GM18858 (cell line): Measurements from ENCODE around the gene FRYL.
A peak's percentile ranks its signal among the peaks of the same experiment; 100 is the strongest.
"Not testable (repeated sequence)": the region's sequence is repeated elsewhere in the genome, so short reads cannot be mapped to it uniquely, and the experiment has no call there.

Experiments
- ATAC-seq: cut with Tn5 transposase; IDR thresholded peaks from one replicate; pipeline ENCODE4 v1.9.1; 2021; ENCODE audit not compliant: unreplicated experiment

FRYL gene

GRCh38 chr4:48779998-48780864 is at the start of gene FRYL:
Gene FRYL (minus strand): TSS chr4:48780279. CDS start chr4:48634410, 145,869 bp downstream.
- peak; percentile 74 for ATAC-seq

- ATAC-seq = no peak
Observed at GRCh38 chr4:48827622-48828021, 47.5 kb upstream of the FRYL start.

GRCh38 chr4:48821431-48821830 is 41.4 kb upstream of the FRYL start:
- ATAC-seq = not testable (repeated sequence)

GRCh38 chr4:48816971-48817370 is 36.9 kb upstream of the FRYL start:
- no peak for ATAC-seq

GRCh38 chr4:48816297-48816696 is 36.2 kb upstream of the FRYL start:
- not testable (repeated sequence) for ATAC-seq

GRCh38 chr4:48815483-48815882 is 35.4 kb upstream of the FRYL start:
- peak; percentile 38 for ATAC-seq

- ATAC-seq = peak; percentile 77
Observed at GRCh38 chr4:48813964-48814363, 33.9 kb upstream of the FRYL start.

GRCh38 chr4:48812866-48813265 is 32.8 kb upstream of the FRYL start:
- no peak for ATAC-seq

GRCh38 chr4:48804584-48805301 is 24.7 kb upstream of the FRYL start:
- ATAC-seq = no peak

- ATAC-seq = no peak
Observed at GRCh38 chr4:48801016-48801715, 21.1 kb upstream of the FRYL start.

- ATAC-seq = not testable (repeated sequence)
Observed at GRCh38 chr4:48800155-48800554, 20.1 kb upstream of the FRYL start.

- no peak for ATAC-seq
Observed at GRCh38 chr4:48799157-48799556, 19.1 kb upstream of the FRYL start.

GRCh38 chr4:48798117-48798516 is 18.0 kb upstream of the FRYL start:
- no peak for ATAC-seq

GRCh38 chr4:48796927-48797679 is 17.0 kb upstream of the FRYL start:
- no peak for ATAC-seq

- no peak for ATAC-seq
Observed at GRCh38 chr4:48796191-48796926, 16.3 kb upstream of the FRYL start.

- ATAC-seq = no peak
Observed at GRCh38 chr4:48795108-48795507, 15.0 kb upstream of the FRYL start.

GRCh38 chr4:48792348-48793006 is 12.4 kb upstream of the FRYL start:
- ATAC-seq = peak; percentile 66

GRCh38 chr4:48791313-48791712 is 11.2 kb upstream of the FRYL start:
- no peak for ATAC-seq

GRCh38 chr4:48790561-48790960 is 10.5 kb upstream of the FRYL start:
- no peak for ATAC-seq

- no peak for ATAC-seq
Observed at GRCh38 chr4:48787056-48787455, 7.0 kb upstream of the FRYL start.
